HG02610 (cell line): ENCODE results near the gene SH2D1A.
"Not testable (repeated sequence)": the region's sequence is repeated elsewhere in the genome, so short reads cannot be mapped to it uniquely, and the experiment has no call there.

ENCODE experiments used
- ATAC-seq: cut with Tn5 transposase; IDR thresholded peaks from one replicate; pipeline ENCODE4 v1.9.1; 2021; ENCODE audit warnings: mild to moderate bottlenecking, moderate library complexity; ENCODE audit not compliant: unreplicated experiment

The SH2D1A gene

GRCh38 chrX:124346117-124346876, at the start of gene SH2D1A:
Gene SH2D1A, plus strand, starts transcription at chrX:124346563. Its CDS starts 80 bp downstream, at chrX:124346643.
- ATAC-seq, result no peak

- not testable (repeated sequence) for ATAC-seq
These were observed 47.0 kb upstream of the SH2D1A start for GRCh38 chrX:124299323-124299722.

- ATAC-seq, result no peak
These were observed 46.0 kb upstream of the SH2D1A start for GRCh38 chrX:124300405-124300804.

DNA sequence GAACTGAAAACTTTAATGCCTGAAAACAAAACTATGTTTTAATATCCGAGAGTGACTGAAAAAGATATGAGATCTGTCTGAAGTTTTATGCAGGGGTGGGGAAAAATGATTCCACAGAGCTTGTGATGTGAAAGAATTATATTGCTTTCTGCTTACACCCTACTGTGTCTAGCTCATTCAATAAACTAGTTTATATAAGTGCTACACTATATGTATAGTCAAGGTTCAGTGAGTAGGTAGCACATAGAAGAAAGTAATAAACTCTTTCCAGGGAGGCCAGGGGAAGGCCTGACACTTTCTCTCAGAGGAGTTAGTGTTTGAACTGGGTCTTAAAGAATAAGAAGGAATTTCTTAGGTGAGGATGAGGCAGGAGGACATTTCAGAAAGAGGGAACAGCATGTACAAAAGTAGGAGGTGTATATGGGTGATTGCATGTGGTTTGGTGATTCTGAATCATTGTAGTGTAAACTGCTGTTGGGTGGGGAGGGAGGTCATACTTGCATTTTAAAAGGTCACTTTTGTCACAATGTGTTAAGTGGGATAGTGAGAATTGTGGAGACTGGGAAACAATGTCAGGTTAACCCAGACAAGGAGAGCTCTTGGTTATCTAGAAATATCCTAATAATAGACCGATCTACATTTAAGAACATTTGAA, 39.0 kb upstream of the SH2D1A start:
- no peak for ATAC-seq

DNA sequence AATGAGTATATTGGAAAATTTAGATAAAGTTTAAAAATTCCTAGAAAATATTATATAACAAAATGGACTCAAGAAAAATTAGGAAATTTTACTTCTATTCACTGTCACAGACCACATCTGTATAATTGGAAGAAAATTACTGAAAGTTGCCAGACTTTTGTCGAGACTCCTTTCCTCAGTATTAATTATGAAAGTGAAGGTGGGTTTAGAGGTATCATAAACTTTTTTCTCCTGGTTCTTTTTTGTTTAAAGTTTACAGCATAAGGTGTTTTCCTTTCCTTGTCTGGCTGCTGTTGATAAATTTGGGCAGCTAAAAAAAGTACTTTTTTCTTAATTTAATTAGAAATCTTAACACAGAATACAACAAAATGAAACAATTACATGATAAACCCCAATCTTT, 20.6 kb upstream of the SH2D1A start:
- ATAC-seq, result peak; percentile 53

DNA sequence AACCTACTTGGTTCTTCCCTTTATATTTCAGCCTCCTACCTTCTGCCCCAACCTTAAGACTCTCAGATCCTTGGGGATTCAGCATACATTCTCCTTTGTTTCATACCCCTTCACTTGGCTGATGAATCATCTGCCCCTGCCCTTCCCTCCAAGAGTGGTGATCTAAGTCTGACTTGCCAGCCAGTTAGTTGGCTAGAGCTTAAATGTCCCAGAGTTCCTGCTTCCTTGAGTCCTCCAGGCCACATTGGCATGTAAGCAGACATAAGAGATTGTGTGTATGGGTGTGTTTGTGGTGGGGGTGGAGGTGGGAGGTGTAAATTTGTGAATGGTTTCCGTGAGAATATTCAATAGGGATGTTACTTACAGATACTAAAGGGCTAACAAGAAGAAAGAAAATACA, 17.6 kb upstream of the SH2D1A start:
- ATAC-seq, result no peak

GRCh38 chrX:124332481-124333424, 13.6 kb upstream of the SH2D1A start, which contains the start of gene TEX13D:
Gene TEX13D, plus strand, starts transcription at chrX:124332660. Its CDS starts 258 bp downstream, at chrX:124332918.
- ATAC-seq, result no peak

DNA sequence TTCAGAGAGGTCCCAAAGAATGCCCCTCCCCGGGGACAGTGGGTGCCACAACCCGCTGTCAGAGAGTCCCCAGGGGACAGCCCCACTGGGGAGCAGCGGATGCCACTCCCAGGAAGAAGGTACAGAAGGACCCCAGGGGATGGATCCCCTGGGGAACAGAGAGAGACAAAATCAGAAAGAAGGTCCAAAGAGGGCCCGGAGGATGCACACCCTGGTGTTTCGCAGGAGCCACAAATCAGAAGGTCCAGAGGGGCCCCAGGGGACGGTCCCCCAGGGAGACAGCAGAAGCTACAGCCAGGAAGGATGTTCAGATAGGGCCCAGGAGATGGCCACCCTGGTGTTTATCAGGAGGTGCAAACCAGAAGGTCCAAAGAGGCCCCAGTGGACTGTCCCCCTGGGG, 12.5 kb upstream of the SH2D1A start:
- ATAC-seq, result peak; percentile 41

GRCh38 chrX:124334555-124334954, 11.8 kb upstream of the SH2D1A start:
- not testable (repeated sequence) for ATAC-seq

GRCh38 chrX:124335598-124335997, 10.8 kb upstream of the SH2D1A start:
- no peak for ATAC-seq

GRCh38 chrX:124337916-124338315, 8.4 kb upstream of the SH2D1A start:
- no peak for ATAC-seq

DNA sequence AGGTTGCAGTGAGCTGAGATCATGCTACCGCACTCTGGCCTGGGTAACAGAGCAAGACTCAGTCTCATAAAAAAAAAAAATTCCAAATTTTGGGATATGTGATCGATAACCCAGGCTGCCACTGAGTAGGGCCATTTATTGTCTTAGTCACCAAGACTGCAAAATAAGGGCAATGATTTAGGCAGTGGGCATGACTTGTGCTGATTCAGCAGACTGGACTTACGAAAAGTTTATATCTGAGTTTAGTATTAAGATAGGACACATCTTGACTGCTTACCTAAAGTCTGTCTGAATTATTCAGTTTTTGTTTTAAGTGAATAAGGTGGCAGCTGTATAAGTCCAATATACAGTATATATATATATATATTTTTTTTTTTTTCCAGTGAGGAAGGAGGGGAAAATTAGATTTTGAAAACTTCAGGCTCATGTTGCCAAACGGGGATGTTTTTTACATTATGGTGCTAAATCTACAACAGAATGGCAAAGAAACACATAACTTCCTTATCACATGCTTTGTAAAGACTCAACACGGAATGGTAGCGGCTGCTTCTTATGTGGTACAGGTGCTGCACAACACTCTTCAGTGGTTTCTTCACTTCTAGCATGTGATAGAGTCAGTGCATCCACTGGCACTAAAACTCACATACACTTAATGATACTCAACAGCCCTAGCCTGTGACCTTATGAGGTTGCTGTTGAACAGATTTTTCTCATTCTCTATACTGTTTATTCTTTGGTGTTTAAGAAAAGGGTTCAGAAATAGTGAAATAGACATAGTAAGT, 7.4 kb upstream of the SH2D1A start:
- ATAC-seq, result no peak

- no peak for ATAC-seq
These were observed 4.8 kb upstream of the SH2D1A start for GRCh38 chrX:124341396-124342132.

DNA sequence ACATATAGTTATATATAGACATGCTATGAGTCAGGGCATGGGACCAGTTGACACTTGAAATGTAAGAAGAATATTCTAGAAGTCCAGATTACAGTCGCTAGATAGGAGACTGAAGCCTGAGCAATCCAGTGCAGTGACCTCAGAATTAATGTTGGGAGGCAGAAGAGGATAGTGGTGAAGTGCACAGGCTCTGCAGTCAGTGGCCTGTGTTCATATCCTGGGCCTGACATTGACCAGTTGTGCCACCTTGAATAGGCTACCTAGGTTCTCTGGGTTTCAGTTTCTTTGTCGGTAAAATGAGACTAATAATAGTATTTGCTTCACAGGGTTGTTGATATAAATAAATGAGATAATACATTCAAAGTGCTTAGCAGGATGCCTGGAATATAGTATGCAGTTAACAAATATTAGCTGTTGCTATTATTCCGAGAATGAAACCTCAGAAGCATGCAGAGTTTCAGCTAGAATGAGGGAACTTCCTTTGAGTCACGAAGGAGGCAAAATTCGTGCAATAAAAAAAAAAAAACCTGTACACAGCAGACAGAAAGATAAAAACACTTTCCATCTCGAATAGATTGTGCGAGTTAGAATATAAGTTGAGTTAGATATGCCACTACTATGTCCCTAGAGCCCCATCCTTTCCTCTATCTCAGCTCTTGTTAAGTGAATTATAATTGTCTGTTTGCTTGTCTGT, 4.0 kb upstream of the SH2D1A start:
- ATAC-seq, result no peak

GRCh38 chrX:124343016-124343415, 3.3 kb upstream of the SH2D1A start:
- no peak for ATAC-seq

- ATAC-seq, result peak; percentile 75
These were observed 2.1 kb upstream of the SH2D1A start for GRCh38 chrX:124344246-124344645.

GRCh38 chrX:124346877-124347241, 496 bp downstream of the SH2D1A start:
- no peak for ATAC-seq

GRCh38 chrX:124347242-124347641, 879 bp downstream of the SH2D1A start:
- ATAC-seq, result no peak

DNA sequence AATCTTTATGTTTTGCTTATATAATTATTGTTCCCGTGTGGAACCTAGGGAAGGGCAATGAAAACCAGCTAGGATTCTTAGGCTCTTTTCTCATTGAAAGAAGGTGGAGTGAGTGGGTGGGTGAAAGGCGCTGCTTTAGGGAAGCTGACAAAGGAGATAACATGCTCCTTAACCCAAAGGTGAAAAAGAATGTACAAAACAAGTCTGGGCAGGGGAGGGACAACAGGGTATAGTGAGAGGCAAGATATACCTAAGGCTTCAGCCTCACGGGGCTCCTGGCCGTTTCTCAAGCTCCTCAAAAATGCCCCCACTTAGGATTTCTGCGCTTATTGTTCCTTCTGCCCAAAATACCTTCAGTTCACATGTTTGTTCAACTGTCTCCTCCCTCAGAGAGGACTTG, 1.8 kb downstream of the SH2D1A start:
- no peak for ATAC-seq
